GM23248 (cell line): ENCODE measurements around the gene RARG.

Experiments used
- EZH2 ChIP-seq: fragments of 200-600 bp; sonication (generic); IDR thresholded peaks from 2 replicates; pipeline ENCODE4 v1.6.1; 2018; ENCODE audit warnings: antibody characterized with exemption, mild to moderate bottlenecking; ENCODE audit not compliant: insufficient read depth, poor library complexity, severe bottlenecking
- EZH2phosphoT487 ChIP-seq: fragments of 200-600 bp; sonication (generic); IDR thresholded peaks from 2 replicates; pipeline ENCODE4 v1.6.1; 2018; ENCODE audit warnings: antibody characterized with exemption, moderate library complexity, mild to moderate bottlenecking, low read depth; ENCODE audit not compliant: insufficient read depth

GRCh38 chr12:53214221-53214620, 17.8 kb downstream of the RARG start:
- TF ChIP-seq EZH2 (no peak), EZH2phosphoT487 (no peak)
